WTC11 (cell line): Measurements from ENCODE around the gene BRAF. TPM values are rescaled to one million over a fixed set of nuclear protein-coding genes. Genes with fewer than 3 reads are reported as not detected.
A peak's percentile ranks its signal among the peaks of the same experiment; 100 is the strongest.
"Not testable (repeated sequence)": the region's sequence is repeated elsewhere in the genome, so short reads cannot be mapped to it uniquely, and the experiment has no call there.

Source experiments
- ATAC-seq: fragments of 200-7000 bp; cut with Tn5 transposase; 2 replicates; pipeline ENCODE4 v1.10.0; 2021; ENCODE audit warnings: mild to moderate bottlenecking, moderate library complexity
- CTCF ChIA-PET: fragments of 300-600 bp; sonication (Branson Sonifier 250); formaldehyde crosslinking; loops from one replicate; lab custom pipeline; 2021; ENCODE audit warnings: antibody characterized with exemption; lab: Charles Lee
- POLR2A ChIA-PET: fragments of 350-600 bp; sonication (Branson Sonifier 250); formaldehyde crosslinking; loops from one replicate; lab custom pipeline; 2021; ENCODE audit warnings: antibody characterized with exemption; lab: Charles Lee
- DNase-seq: peaks from one replicate; pipeline ENCODE4 v3.0.0; 2021; ENCODE audit warnings: low spot score
- H3K27ac Mint-ChIP-seq: 2 replicates; pipeline ENCODE4 v1.8.0; 2021; ENCODE audit warnings: mixed read lengths
- H3K27me3 Mint-ChIP-seq: 2 replicates; pipeline ENCODE4 v1.8.0; 2021; ENCODE audit warnings: low read depth, mild to moderate bottlenecking, moderate library complexity, mixed read lengths
- H3K36me3 Mint-ChIP-seq: 2 replicates; pipeline ENCODE4 v1.8.0; 2021; ENCODE audit warnings: mixed read lengths
- H3K4me1 Mint-ChIP-seq: 2 replicates; pipeline ENCODE4 v1.8.0; 2022; ENCODE audit warnings: mixed read lengths
- H3K4me3 Mint-ChIP-seq: 2 replicates; pipeline ENCODE4 v1.8.0; 2021; ENCODE audit warnings: mild to moderate bottlenecking, moderate library complexity, mixed read lengths
- H3K9me3 Mint-ChIP-seq: 2 replicates; pipeline ENCODE4 v1.8.0; 2021; ENCODE audit warnings: mixed read lengths
- ATF1 ChIP-seq: sonication (generic); formaldehyde crosslinking; IDR thresholded peaks from 2 replicates; pipeline ENCODE4 v1.8.1; 2023; ENCODE audit warnings: mild to moderate bottlenecking, moderate library complexity, missing genetic modification reagents
- CBFB ChIP-seq: sonication (generic); formaldehyde crosslinking; IDR thresholded peaks from 2 replicates; pipeline ENCODE4 v1.8.1; 2022; ENCODE audit warnings: mild to moderate bottlenecking, low read depth, missing genetic modification reagents
- CREM ChIP-seq: sonication (generic); formaldehyde crosslinking; IDR thresholded peaks from 2 replicates; pipeline ENCODE4 v1.8.1; 2022; ENCODE audit warnings: mild to moderate bottlenecking, missing genetic modification reagents, moderate library complexity
- FOXJ3 ChIP-seq: sonication (generic); formaldehyde crosslinking; IDR thresholded peaks from 2 replicates; pipeline ENCODE4 v1.9.0; 2021; ENCODE audit warnings: missing genetic modification reagents, mild to moderate bottlenecking, borderline replicate concordance
- FOXK1 ChIP-seq: sonication (generic); formaldehyde crosslinking; IDR thresholded peaks from 2 replicates; pipeline ENCODE4 v1.8.0; 2022; ENCODE audit warnings: mild to moderate bottlenecking, moderate library complexity, missing genetic modification reagents
- GRHL2 ChIP-seq: fragments of 250-450 bp; sonication (Bioruptor Pico); IDR thresholded peaks from 2 replicates; pipeline ENCODE4 v1.8.0; 2022; ENCODE audit warnings: mild to moderate bottlenecking, moderate library complexity; ENCODE audit not compliant: insufficient replicate concordance, severe bottlenecking
- MAX ChIP-seq: sonication (generic); formaldehyde crosslinking; IDR thresholded peaks from 2 replicates; pipeline ENCODE4 v1.8.0; 2022; ENCODE audit warnings: mild to moderate bottlenecking, missing genetic modification reagents
- MXD4 ChIP-seq: fragments of 250-450 bp; sonication (Bioruptor Pico); IDR thresholded peaks from 2 replicates; pipeline ENCODE4 v1.8.0; 2021; ENCODE audit warnings: mild to moderate bottlenecking, moderate library complexity, borderline replicate concordance
- NFE2L1 ChIP-seq: sonication (generic); formaldehyde crosslinking; IDR thresholded peaks from 2 replicates; pipeline ENCODE4 v1.8.1; 2023; ENCODE audit warnings: missing genetic modification reagents
- RORB ChIP-seq: fragments of 250-450 bp; sonication (Bioruptor Pico); IDR thresholded peaks from 2 replicates; pipeline ENCODE4 v1.9.0; 2021; ENCODE audit warnings: mild to moderate bottlenecking
- SOX15 ChIP-seq: fragments of 250-450 bp; sonication (Bioruptor Pico); IDR thresholded peaks from 2 replicates; pipeline ENCODE4 v1.9.0; 2021; ENCODE audit warnings: mild to moderate bottlenecking
- TCF7 ChIP-seq: sonication (generic); formaldehyde crosslinking; IDR thresholded peaks from 2 replicates; pipeline ENCODE4 v1.8.0; 2022; ENCODE audit warnings: mild to moderate bottlenecking, low read depth, missing genetic modification reagents, moderate library complexity
- TP53 ChIP-seq: sonication (generic); formaldehyde crosslinking; IDR thresholded peaks from 2 replicates; pipeline ENCODE4 v1.8.1; 2023; ENCODE audit warnings: mild to moderate bottlenecking, missing genetic modification reagents
- ZNF281 ChIP-seq: sonication (generic); formaldehyde crosslinking; IDR thresholded peaks from 2 replicates; pipeline ENCODE4 v1.8.0; 2023; ENCODE audit warnings: mild to moderate bottlenecking, missing genetic modification reagents
- ZNF423 ChIP-seq: fragments of 250-450 bp; sonication (Bioruptor Pico); IDR thresholded peaks from 2 replicates; pipeline ENCODE4 v2.1.2; 2022; ENCODE audit warnings: mild to moderate bottlenecking, moderate library complexity
- total RNA-seq: library from RNA; stranded (reverse); gene quantifications from 3 replicates; pipeline ENCODE4 v1.2.3, GENCODE V29; 2021
- TF ChIP-seq, protein P1 (sequence below): sonication (generic); formaldehyde crosslinking; IDR thresholded peaks from 2 replicates; pipeline ENCODE4 v1.8.0; 2022; ENCODE audit warnings: mild to moderate bottlenecking, missing genetic modification reagents
- TF ChIP-seq, protein P2 (sequence below): sonication (generic); formaldehyde crosslinking; IDR thresholded peaks from 2 replicates; pipeline ENCODE4 v1.8.1; 2023; ENCODE audit warnings: mild to moderate bottlenecking, missing genetic modification reagents, moderate library complexity

BRAF gene
- total RNA-seq, 1 experiment from 2014 or later, result 29.2 TPM

DNA sequence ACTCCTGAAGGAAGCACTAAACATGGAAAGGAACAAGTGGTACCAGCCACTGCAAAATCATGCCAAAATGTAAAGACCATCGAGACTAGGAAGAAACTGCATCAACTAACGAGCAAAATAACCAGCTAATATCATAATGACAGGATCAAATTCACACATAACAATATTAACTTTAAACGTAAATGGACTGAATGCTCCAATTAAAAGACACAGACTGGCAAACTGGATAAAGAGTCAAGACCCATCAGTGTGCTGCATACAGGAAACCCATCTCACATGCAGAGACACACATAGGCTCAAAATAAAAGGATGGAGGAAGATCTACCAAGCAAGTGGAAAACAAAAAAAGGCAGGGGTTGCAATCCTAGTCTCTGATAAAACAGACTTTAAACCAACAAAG, 163.4 kb downstream of the BRAF start:
- ATAC-seq, CTCF ChIA-PET: not testable (repeated sequence)

DNA sequence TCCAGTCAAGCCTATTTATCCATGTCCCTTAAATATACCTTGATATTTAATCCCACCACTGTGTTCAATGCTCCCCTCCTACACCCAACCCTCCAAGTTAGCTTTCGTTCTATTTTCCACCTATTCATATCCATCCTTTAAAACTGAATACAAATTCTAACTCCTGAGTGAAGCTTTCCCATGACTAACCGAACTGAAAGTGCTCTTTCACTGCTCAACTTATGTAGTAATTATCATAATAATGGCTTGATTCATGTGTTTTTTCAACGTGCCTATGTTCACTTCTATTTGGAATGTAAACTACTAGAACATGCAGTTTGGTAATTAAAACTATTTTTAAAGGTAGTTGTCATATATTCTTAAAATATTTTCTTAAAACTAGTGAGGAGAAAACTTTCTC, 170.2 kb downstream of the BRAF start:
- ChIA-PET CTCF (interaction anchor here (0.9 kb wide), 1 partner anchor 14 kb away, joined by 3 read pairs; no protein-coding TSS in a partner anchor), POLR2A (no interaction called here)
- no peak for DNase-seq
- ATAC-seq, result no peak
- H3K4me1 Mint-ChIP-seq, result peaks cover 13% of the 10 kb centered on the region
- no peak overlapping the region for H3K4me3 Mint-ChIP-seq
- H3K27me3 Mint-ChIP-seq, result no peaks in the 10 kb centered on the region
- H3K27ac Mint-ChIP-seq, result 0 out of 2 replicates have a peak overlapping the region, but pooled peaks have one; percentile 51
- TF ChIP-seq FOXK1 (CRISPR knock-in tag), result no peak
- no peaks in the 10 kb centered on the region for H3K9me3 Mint-ChIP-seq
- H3K36me3 Mint-ChIP-seq, result peaks cover 1% of the 10 kb centered on the region

More for the DNA sequence above, 163.4 kb downstream of the BRAF start:
- H3K27ac Mint-ChIP-seq, POLR2A ChIA-PET, H3K4me3 Mint-ChIP-seq, H3K27me3 Mint-ChIP-seq, H3K4me1 Mint-ChIP-seq, DNase-seq: not testable (repeated sequence)
- peaks cover 24% of the 10 kb centered on the region for H3K36me3 Mint-ChIP-seq
- peaks cover 19% of the 10 kb centered on the region for H3K9me3 Mint-ChIP-seq

DNA sequence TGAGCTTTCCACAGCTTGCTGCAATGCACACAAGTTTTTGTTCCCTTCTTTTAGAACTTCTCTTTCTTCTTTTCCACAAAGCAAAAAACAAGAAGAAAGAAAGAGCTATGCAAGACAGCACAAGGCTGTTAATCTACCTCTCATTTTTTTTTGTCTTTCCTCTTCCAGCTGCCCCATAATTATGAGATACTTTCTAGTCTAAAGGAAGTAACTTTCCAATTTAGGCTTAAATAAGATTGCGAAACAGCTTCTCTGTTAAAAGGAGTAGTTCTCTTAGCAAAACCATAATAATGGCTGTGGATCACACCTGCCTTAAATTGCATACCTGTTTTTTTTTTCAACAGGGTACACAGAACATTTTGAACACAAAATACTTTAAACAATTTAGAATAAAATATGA, 172.2 kb downstream of the BRAF start:
- Mint-ChIP-seq H3K4me1 (peaks cover 13% of the 10 kb centered on the region), H3K27me3 (no peaks in the 10 kb centered on the region), H3K27ac (0 out of 2 replicates have a peak overlapping the region, but pooled peaks have one; percentile 24), H3K9me3 (no peaks in the 10 kb centered on the region), H3K36me3 (no peaks in the 10 kb centered on the region; the same call in 1 of the 2 replicates), H3K4me3 (no peak overlapping the region)
- CTCF ChIA-PET, result interaction anchor here (0.5 kb wide), 1 partner anchor 12 kb away, joined by 3 read pairs; no protein-coding TSS in a partner anchor
- POLR2A ChIA-PET, result interaction anchor here (0.6 kb wide), 1 partner anchor 14 kb away, joined by 5 read pairs; no protein-coding TSS in a partner anchor
- TF ChIP-seq RORB (CRISPR knock-in tag) (no peak), GRHL2 (CRISPR knock-in tag) (no peak), TCF7 (CRISPR knock-in tag) (no peak), ZNF281 (no peak), SOX15 (CRISPR knock-in tag) (no peak), MXD4 (no peak), ZNF423 (no peak), CBFB (no peak), CREM (CRISPR knock-in tag) (no peak), FOXJ3 (CRISPR knock-in tag) (no peak), NFE2L1 (no peak), MAX (no peak), ATF1 (CRISPR knock-in tag) (no peak), TP53 (CRISPR knock-in tag) (no peak)
- TF ChIP-seq, protein P1, sequence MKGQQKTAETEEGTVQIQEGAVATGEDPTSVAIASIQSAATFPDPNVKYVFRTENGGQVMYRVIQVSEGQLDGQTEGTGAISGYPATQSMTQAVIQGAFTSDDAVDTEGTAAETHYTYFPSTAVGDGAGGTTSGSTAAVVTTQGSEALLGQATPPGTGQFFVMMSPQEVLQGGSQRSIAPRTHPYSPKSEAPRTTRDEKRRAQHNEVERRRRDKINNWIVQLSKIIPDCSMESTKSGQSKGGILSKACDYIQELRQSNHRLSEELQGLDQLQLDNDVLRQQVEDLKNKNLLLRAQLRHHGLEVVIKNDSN (CRISPR knock-in tag), result no peak
- TF ChIP-seq, protein P2, sequence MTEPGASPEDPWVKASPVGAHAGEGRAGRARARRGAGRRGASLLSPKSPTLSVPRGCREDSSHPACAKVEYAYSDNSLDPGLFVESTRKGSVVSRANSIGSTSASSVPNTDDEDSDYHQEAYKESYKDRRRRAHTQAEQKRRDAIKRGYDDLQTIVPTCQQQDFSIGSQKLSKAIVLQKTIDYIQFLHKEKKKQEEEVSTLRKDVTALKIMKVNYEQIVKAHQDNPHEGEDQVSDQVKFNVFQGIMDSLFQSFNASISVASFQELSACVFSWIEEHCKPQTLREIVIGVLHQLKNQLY, result no peak
- DNase-seq, result no peak
- ATAC-seq, result no peak
